Gastroesophageal sphincter (tissue), 3 donors: ENCODE measurements around the gene DOCK2.

Experiments used
- CTCF ChIP-seq, 4 experiments: fragments of 200-600 bp in 2 of 4; fragments of 450-650 bp in 2 of 4; sonication (generic) in 1 of 4; IDR thresholded peaks; one replicate each; pipeline ENCODE4 v1.5.1; 2017 to 2019; ENCODE audit warnings: antibody characterized with exemption in 4 of 4, mild to moderate bottlenecking in 2 of 4, moderate library complexity in 2 of 4
- EP300 ChIP-seq: sonication (generic); formaldehyde crosslinking; IDR thresholded peaks from one replicate; pipeline ENCODE4 v1.6.1; 2017; ENCODE audit warnings: antibody characterized with exemption, mild to moderate bottlenecking
- POLR2A ChIP-seq, 2 donors: fragments of 450-650 bp; IDR thresholded peaks; one replicate each; pipeline ENCODE4 v1.6.1; 2017; ENCODE audit warnings: antibody characterized with exemption in 2 of 2, mild to moderate bottlenecking in 2 of 2, moderate library complexity in 1 of 2

GRCh38 chr5:170112876-170113521 lies 475.9 kb downstream of the DOCK2 start:
- no peak for TF ChIP-seq CTCF (IDR thresholded peaks at IDR 0.05)
- TF ChIP-seq POLR2A (IDR thresholded peaks at IDR 0.05): no peak
- no peak for TF ChIP-seq EP300
